C4-2B (cell line): Measurements from ENCODE around the gene SDK2.

ENCODE experiments used
- CTCF ChIP-seq: fragments of 450-650 bp; conservative IDR thresholded peaks from 2 replicates; pipeline ENCODE4 v1.5.1; 2017; ENCODE audit warnings: mild to moderate bottlenecking
- ZFX ChIP-seq: fragments of 450-650 bp; IDR thresholded peaks from 2 replicates; pipeline ENCODE4 v1.6.1; 2017

DNA sequence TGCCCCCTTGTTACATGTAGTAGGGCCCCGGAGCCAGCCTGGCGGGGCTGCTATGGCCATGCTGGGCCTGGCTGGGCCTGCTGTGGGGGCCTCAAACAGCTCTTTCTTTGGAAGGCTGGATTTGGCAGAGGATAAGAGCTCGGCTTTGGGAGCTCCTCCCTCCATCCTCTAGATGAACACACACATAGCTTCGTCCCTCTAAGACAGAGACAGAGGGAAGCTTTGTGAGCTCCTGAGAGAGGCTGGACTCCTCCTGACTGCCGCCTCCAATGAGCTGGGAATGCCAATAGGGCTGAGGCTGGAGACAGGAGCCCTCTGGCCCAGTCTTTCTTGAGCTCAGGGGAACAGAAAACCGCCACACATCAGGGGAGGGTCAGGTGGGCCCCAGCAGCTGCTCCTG, 295.1 kb downstream of the SDK2 start:
- TF ChIP-seq CTCF, result no peak
- no peak for TF ChIP-seq ZFX
